ENCODE data around the gene CCDC24. TPM values are rescaled to one million over a fixed set of nuclear protein-coding genes. Genes with fewer than 3 reads are reported as not detected.
A peak's percentile ranks its signal among the peaks of the same experiment; 100 is the strongest.

CCDC24 gene
- total RNA-seq, 4 donors from 2014 or later: 12.4 to 18.2 (median 15.7) TPM

GRCh38 chr1:43987159-43987902 is 4.1 kb upstream of the CCDC24 start:
- TF ChIP-seq, protein P1, sequence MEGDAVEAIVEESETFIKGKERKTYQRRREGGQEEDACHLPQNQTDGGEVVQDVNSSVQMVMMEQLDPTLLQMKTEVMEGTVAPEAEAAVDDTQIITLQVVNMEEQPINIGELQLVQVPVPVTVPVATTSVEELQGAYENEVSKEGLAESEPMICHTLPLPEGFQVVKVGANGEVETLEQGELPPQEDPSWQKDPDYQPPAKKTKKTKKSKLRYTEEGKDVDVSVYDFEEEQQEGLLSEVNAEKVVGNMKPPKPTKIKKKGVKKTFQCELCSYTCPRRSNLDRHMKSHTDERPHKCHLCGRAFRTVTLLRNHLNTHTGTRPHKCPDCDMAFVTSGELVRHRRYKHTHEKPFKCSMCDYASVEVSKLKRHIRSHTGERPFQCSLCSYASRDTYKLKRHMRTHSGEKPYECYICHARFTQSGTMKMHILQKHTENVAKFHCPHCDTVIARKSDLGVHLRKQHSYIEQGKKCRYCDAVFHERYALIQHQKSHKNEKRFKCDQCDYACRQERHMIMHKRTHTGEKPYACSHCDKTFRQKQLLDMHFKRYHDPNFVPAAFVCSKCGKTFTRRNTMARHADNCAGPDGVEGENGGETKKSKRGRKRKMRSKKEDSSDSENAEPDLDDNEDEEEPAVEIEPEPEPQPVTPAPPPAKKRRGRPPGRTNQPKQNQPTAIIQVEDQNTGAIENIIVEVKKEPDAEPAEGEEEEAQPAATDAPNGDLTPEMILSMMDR (IDR thresholded peaks at IDR 0.05): no peak
- TF ChIP-seq POLR2A (IDR thresholded peaks at IDR 0.05): no peak
- DNase-seq: no peak
- Histone ChIP-seq H3K27ac (no peak overlapping the region), H3K9me3 (no peaks in the 10 kb centered on the region), H3K27me3 (no peaks in the 10 kb centered on the region), H3K36me3 (no peaks in the 10 kb centered on the region), H3K4me1 (peaks cover 0 to 14% (median 3%) of the 10 kb centered on the region in 4 donors), H3K4me3 (no peak overlapping the region)

GRCh38 chr1:43990271-43991199 is 864 bp upstream of the CCDC24 start:
- no peaks in the 10 kb centered on the region for H3K36me3 ChIP-seq
- no peak for TF ChIP-seq POLR2A (IDR thresholded peaks at IDR 0.05)
- TF ChIP-seq, protein P1 (IDR thresholded peaks at IDR 0.05): no peak
- H3K9me3 ChIP-seq: no peaks in the 10 kb centered on the region
- H3K27ac ChIP-seq: peak overlapping the region; percentile 61 to 82 (median 77)
- peak overlapping the region; percentile 52 to 81 (median 60) for H3K4me3 ChIP-seq
- H3K4me1 ChIP-seq: peaks cover 0 to 17% (median 4%) of the 10 kb centered on the region in 4 donors
- no peak for DNase-seq
- H3K27me3 ChIP-seq: no peaks in the 10 kb centered on the region

GRCh38 chr1:43991200-43991475 is 261 bp upstream of the CCDC24 start:
- H3K36me3 ChIP-seq: no peaks in the 10 kb centered on the region
- TF ChIP-seq, protein P1 (IDR thresholded peaks at IDR 0.05): no peak
- TF ChIP-seq POLR2A (IDR thresholded peaks at IDR 0.05): peak in 1 of 2 donors; percentile 31
- no peaks in the 10 kb centered on the region for H3K9me3 ChIP-seq
- DNase-seq: no peak
- peak overlapping the region; percentile 52 to 81 (median 60) for H3K4me3 ChIP-seq
- H3K4me1 ChIP-seq: peaks cover 0 to 17% (median 4%) of the 10 kb centered on the region in 4 donors
- no peaks in the 10 kb centered on the region for H3K27me3 ChIP-seq
- H3K27ac ChIP-seq: peak overlapping the region; percentile 61 to 82 (median 77)

DNA sequence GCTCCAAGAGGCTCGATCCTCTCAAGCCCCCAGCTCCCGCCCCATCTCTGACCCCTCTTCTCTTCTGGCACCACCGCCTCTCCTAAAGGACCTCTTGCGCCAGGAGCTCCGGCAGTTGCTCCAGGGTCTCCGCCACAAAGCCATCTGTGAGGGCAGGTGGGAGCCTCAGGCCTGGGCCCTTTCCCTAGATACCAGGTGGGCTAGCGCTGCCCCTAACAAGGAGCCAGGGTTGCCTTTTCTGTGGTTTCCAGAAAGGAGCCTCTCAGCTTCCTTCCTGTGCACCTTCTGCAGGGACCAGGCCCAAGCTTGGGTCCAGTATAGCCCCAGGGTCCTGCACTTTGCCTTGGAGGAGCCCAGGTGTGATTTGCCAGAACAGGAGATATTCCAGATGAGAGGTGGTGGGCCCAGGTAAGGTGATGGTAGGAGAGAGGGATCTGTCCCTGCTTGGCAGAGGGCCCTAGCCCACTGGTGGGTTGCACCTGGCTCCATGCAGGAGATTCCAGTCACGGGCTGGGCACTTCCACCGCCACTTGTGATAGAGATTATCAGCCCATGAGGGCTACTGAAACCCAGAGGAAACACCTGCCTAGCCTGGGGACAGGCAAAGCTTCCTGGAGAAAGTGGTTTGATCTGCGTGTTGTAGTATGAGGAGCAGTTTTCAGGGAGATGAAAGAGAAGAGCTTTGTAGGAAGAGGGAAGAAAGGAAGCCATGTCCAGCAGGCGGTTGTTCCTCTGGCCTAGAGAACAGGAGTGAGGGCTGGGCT is 1.0 kb downstream of the CCDC24 start:
- no peak for DNase-seq

More for the DNA sequence above, 1.0 kb downstream of the CCDC24 start:
- no peaks in the 10 kb centered on the region for H3K36me3 ChIP-seq
- TF ChIP-seq POLR2A (IDR thresholded peaks at IDR 0.05): no peak
- TF ChIP-seq, protein P1 (IDR thresholded peaks at IDR 0.05): no peak
- peak overlapping the region; percentile 52 to 81 (median 60) for H3K4me3 ChIP-seq
- H3K9me3 ChIP-seq: no peaks in the 10 kb centered on the region
- H3K27ac ChIP-seq: peak overlapping the region in 3 of 4 donors; percentile 73 to 82 (median 81)
- H3K4me1 ChIP-seq: peaks cover 0 to 22% (median 4%) of the 10 kb centered on the region in 4 donors
- no peaks in the 10 kb centered on the region for H3K27me3 ChIP-seq

All from Peyer's patch (tissue), 4 donors.